DND-41 (cell line): ENCODE data around the gene WNT5B.

Experiments
- EZH2 ChIP-seq: IDR thresholded peaks from 3 replicates; pipeline ENCODE4 v1.6.1; 2012; ENCODE audit warnings: borderline replicate concordance, low read depth, mild to moderate bottlenecking, moderate library complexity, low read length, inconsistent platforms; ENCODE audit not compliant: severe bottlenecking
- TF ChIP-seq, protein P1 (sequence below): IDR thresholded peaks from 2 replicates; pipeline ENCODE4 v1.5.1; 2012; ENCODE audit warnings: borderline replicate concordance, low read length, moderate library complexity, mild to moderate bottlenecking; ENCODE audit not compliant: poor library complexity, severe bottlenecking; ENCODE audit errors: extremely low read depth

- TF ChIP-seq, protein P1, sequence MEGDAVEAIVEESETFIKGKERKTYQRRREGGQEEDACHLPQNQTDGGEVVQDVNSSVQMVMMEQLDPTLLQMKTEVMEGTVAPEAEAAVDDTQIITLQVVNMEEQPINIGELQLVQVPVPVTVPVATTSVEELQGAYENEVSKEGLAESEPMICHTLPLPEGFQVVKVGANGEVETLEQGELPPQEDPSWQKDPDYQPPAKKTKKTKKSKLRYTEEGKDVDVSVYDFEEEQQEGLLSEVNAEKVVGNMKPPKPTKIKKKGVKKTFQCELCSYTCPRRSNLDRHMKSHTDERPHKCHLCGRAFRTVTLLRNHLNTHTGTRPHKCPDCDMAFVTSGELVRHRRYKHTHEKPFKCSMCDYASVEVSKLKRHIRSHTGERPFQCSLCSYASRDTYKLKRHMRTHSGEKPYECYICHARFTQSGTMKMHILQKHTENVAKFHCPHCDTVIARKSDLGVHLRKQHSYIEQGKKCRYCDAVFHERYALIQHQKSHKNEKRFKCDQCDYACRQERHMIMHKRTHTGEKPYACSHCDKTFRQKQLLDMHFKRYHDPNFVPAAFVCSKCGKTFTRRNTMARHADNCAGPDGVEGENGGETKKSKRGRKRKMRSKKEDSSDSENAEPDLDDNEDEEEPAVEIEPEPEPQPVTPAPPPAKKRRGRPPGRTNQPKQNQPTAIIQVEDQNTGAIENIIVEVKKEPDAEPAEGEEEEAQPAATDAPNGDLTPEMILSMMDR = no peak
- TF ChIP-seq EZH2 = no peak
Measured at GRCh38 chr12:1681493-1681807, 52.4 kb downstream of the WNT5B start.
